Tibial artery (tissue), 4 donors: Measurements from ENCODE around the gene TAF4.
"Not testable (repeated sequence)": the region's sequence is repeated elsewhere in the genome, so short reads cannot be mapped to it uniquely, and the experiment has no call there.

Experiments used
- DNase-seq, 2 donors: peaks; one replicate each; pipeline ENCODE4 v3.0.0-alpha.2; 2019
- H3K27ac ChIP-seq, 2 donors: fragments of 200-600 bp; sonication (generic) in 1 of 2; 1 replicate in 1 of 2; 2 replicates in 1 of 2; pipeline ENCODE4 v1.5.1; 2018 to 2019; ENCODE audit warnings: mild to moderate bottlenecking in 1 of 2
- H3K27me3 ChIP-seq, 2 donors: fragments of 200-600 bp; sonication (generic) in 1 of 2; one replicate each; pipeline versions ENCODE4 v1.5.1 to v1.6.0; 2016 to 2019
- H3K36me3 ChIP-seq, 3 donors: fragments of 200-600 bp; sonication (generic) in 2 of 3; one replicate each; pipeline ENCODE4 v1.5.1; 2016 to 2019; ENCODE audit warnings: mild to moderate bottlenecking in 2 of 3
- H3K4me1 ChIP-seq, 4 donors: fragments of 200-600 bp; sonication (generic) in 2 of 4; 1 replicate in 3 of 4; 2 replicates in 1 of 4; pipeline ENCODE4 v1.5.1; 2016 to 2019
- H3K4me3 ChIP-seq, 2 donors: fragments of 200-600 bp; sonication (generic) in 1 of 2; 1 replicate in 1 of 2; 2 replicates in 1 of 2; pipeline ENCODE4 v1.5.1; 2018 to 2019; ENCODE audit warnings: mild to moderate bottlenecking in 2 of 2
- H3K9me3 ChIP-seq, 3 donors: fragments of 200-600 bp; sonication (generic) in 1 of 3; one replicate each; pipeline ENCODE4 v1.5.1; 2016 to 2019
- intact Hi-C: fragments of 100-400 bp; cut with DNase I; formaldehyde crosslinking; loops from one replicate; pipeline ENCODE4 v1.15.0; 2023; ENCODE audit warnings: low total_unique reads
- TF ChIP-seq, protein P1 (sequence below), 2 experiments: fragments of 200-600 bp in 1 of 2; fragments of 450-650 bp in 1 of 2; IDR thresholded peaks; one replicate each; pipeline ENCODE4 v1.5.1; 2017 to 2019; ENCODE audit warnings: antibody characterized with exemption in 2 of 2, mild to moderate bottlenecking in 1 of 2, moderate library complexity in 1 of 2

The TAF4 gene

DNA sequence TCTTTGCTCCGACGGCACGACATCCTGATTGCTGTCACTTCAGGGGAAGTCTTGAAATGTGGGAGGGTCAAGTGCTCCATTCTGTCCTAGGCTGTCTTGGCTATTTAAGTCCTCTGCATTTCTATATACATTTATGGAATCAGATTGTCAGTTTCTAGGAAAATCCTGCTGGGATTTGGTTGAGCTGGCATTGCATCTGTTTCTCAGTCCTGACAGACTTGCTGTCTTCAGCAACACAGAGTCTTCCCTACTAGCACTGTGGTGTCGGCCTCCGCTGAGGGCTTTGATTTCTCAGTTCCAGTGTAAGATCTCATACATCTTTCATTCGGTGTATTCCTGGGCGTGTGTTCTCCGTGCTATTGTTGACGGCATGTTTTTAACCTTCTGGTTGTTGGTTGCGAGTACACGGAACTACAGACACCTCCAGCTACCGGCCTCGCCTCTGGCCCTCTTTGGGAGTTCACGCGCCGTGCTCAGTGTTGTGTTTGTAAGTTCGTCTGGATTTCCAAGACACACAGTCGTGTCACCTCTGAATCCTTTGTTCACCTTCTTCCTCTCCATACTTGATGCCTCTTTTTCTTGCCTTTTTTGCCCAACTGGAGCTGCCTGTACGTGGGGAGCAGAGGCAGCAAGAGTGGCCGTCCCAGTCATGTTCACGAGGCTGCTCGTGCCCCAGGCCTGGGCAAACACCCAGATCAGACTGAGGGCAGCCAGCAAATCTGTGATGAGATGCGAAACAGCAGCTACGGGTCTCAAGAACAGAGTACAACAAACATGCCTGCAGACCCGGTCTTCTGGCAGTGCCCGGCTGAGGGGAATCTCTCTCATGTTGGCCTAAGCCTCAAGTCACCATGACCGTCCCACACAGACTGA lies 92.8 kb downstream of the TAF4 start:
- Histone ChIP-seq H3K4me1 (no peaks in the 10 kb centered on the region), H3K9me3 (no peaks in the 10 kb centered on the region), H3K4me3 (no peak overlapping the region), H3K27ac (no peak overlapping the region), H3K36me3 (peaks cover 49 to 51% (median 50%) of the 10 kb centered on the region in 3 donors), H3K27me3 (peaks cover 0 to 6% of the 10 kb centered on the region in 2 donors)
- TF ChIP-seq, protein P1, sequence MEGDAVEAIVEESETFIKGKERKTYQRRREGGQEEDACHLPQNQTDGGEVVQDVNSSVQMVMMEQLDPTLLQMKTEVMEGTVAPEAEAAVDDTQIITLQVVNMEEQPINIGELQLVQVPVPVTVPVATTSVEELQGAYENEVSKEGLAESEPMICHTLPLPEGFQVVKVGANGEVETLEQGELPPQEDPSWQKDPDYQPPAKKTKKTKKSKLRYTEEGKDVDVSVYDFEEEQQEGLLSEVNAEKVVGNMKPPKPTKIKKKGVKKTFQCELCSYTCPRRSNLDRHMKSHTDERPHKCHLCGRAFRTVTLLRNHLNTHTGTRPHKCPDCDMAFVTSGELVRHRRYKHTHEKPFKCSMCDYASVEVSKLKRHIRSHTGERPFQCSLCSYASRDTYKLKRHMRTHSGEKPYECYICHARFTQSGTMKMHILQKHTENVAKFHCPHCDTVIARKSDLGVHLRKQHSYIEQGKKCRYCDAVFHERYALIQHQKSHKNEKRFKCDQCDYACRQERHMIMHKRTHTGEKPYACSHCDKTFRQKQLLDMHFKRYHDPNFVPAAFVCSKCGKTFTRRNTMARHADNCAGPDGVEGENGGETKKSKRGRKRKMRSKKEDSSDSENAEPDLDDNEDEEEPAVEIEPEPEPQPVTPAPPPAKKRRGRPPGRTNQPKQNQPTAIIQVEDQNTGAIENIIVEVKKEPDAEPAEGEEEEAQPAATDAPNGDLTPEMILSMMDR (IDR thresholded peaks at IDR 0.05) = no peak
- intact Hi-C loops = no loop called here
- DNase-seq = no peak

DNA sequence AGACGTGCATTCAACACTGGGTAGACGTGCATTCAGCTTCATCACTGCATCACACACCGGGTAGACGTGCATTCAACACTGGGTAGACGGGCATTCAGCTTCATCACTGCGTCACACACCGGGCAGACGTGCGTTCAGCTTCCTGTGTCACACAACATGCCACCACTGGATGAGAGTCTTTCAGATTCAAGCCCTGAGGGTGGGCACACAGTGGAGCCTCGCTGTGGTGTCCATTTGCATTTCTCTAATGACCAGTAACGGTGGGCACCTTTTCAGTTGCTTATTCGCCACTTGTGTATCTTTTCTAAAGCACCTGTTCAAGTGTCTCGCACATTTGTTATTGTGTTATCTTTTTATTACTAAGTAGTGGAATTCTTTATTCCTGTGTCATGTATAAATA lies 94.1 kb downstream of the TAF4 start:
- H3K4me3 ChIP-seq, intact Hi-C loops, DNase-seq, H3K9me3 ChIP-seq, H3K27ac ChIP-seq, H3K4me1 ChIP-seq: not testable (repeated sequence)
- H3K36me3 ChIP-seq = peaks cover 37 to 45% (median 44%) of the 10 kb centered on the region in 3 donors
- H3K27me3 ChIP-seq = peaks cover 0 to 14% of the 10 kb centered on the region in 2 donors

DNA sequence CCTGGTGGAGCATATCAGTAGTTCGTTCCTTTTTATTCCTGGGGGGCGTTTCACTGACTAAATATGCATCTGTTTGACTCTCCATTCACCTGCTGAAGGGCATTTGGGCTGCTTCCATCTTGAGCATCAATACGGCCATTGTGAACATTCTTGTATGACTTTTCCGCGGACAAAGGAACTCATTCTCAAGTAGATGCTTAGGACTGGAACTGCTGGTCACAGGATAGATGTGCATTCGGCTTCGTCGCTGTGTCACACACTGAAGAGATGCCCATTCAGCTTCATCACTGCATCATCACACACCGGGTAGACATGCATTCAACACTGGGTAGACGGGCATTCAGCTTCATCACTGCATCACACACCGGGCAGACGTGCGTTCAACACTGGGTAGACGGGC lies 95.3 kb downstream of the TAF4 start:
- intact Hi-C loops = no loop called here
- TF ChIP-seq, protein P1 (IDR thresholded peaks at IDR 0.05) = no peak
- Histone ChIP-seq H3K4me1 (peaks cover 0 to 4% (median 0%) of the 10 kb centered on the region in 4 donors), H3K27me3 (peaks cover 0 to 26% of the 10 kb centered on the region in 2 donors), H3K9me3 (no peaks in the 10 kb centered on the region), H3K4me3 (no peak overlapping the region), H3K27ac (no peak overlapping the region), H3K36me3 (peaks cover 25 to 35% (median 32%) of the 10 kb centered on the region in 3 donors)
- no peak for DNase-seq

DNA sequence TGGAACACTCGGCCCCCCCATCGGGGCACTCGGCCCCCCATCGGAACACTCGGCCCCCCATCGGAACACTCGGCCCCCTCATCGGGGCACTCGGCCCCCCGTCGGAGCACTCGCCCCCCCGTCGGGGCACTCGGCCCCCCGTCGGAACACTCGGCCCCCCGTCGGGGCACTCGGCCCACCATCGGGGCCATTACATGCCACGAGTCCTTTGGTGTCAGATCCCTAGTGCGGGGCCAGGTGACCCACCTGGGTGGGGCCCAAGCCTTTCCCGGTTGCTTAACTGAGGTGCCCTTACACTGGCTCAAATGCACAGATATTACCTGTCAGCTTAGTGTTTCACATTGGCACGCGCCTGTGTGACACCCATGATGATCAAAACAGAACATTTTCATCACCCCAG lies 95.9 kb downstream of the TAF4 start:
- TF ChIP-seq, protein P1 (IDR thresholded peaks at IDR 0.05) = no peak
- no peak for DNase-seq
- H3K4me1 ChIP-seq = peaks cover 0 to 9% (median 0%) of the 10 kb centered on the region in 4 donors
- H3K27ac ChIP-seq = no peak overlapping the region
- H3K36me3 ChIP-seq = peaks cover 25 to 30% (median 27%) of the 10 kb centered on the region in 3 donors
- intact Hi-C loops = no loop called here
- H3K27me3 ChIP-seq = peaks cover 0 to 32% of the 10 kb centered on the region in 2 donors
- H3K4me3 ChIP-seq = no peak overlapping the region
- no peaks in the 10 kb centered on the region for H3K9me3 ChIP-seq

DNA sequence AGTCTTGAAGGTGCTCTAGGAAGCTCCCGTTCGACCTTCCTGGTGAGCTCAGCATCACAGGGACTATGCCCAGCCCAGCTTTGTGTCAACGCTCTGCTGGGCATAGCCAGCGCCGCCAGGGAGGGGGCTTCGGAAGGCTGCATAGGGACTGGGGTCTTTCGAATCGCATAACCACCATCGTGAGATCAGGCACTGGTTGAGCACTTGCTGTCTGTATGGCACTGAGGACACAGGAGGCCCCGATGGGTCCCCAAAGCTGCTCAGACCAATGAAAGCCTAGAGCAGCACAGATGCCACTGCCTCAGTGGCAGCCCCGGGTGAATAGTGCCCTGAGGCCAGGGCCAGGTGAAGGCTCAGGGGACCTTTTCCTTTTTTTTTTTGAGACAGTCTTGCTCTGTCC lies 96.7 kb downstream of the TAF4 start:
- no peaks in the 10 kb centered on the region for H3K9me3 ChIP-seq
- H3K4me1 ChIP-seq = peaks cover 0 to 10% (median 0%) of the 10 kb centered on the region in 4 donors
- peaks cover 18 to 22% (median 18%) of the 10 kb centered on the region in 3 donors for H3K36me3 ChIP-seq
- no peak for DNase-seq
- no peak overlapping the region for H3K27ac ChIP-seq
- TF ChIP-seq, protein P1 (IDR thresholded peaks at IDR 0.05) = no peak
- no peak overlapping the region for H3K4me3 ChIP-seq
- H3K27me3 ChIP-seq = peaks cover 0 to 33% of the 10 kb centered on the region in 2 donors
- intact Hi-C loops = no loop called here
